SU-DHL-6 (cell line): ENCODE data around the gene RIPOR2.

ENCODE experiments used
- CTCF ChIP-seq: fragments of 200-600 bp; sonication (generic); IDR thresholded peaks from one replicate; pipeline ENCODE4 v1.5.1; 2017; ENCODE audit warnings: antibody characterized with exemption, mild to moderate bottlenecking, low read length, moderate library complexity; ENCODE audit not compliant: insufficient read depth, poor library complexity, severe bottlenecking
- EZH2phosphoT487 ChIP-seq: fragments of 200-600 bp; sonication (generic), shearing (Covaris generic); conservative IDR thresholded peaks from 2 replicates; pipeline ENCODE4 v1.6.1; 2018; ENCODE audit warnings: mild to moderate bottlenecking, antibody characterized with exemption, low read length, moderate library complexity, mixed read lengths

- TF ChIP-seq CTCF (no peak), EZH2phosphoT487 (no peak)
Observed at GRCh38 chr6:24856246-24856599, 79.5 kb downstream of the RIPOR2 start.
